Panc1 (cell line): ENCODE measurements around the gene RNF41.

Experiments used
- CTCF ChIP-seq: fragments of 450-650 bp; IDR thresholded peaks from 2 replicates; pipeline ENCODE4 v1.5.1; 2017; ENCODE audit warnings: mild to moderate bottlenecking
- POLR2AphosphoS5 ChIP-seq: IDR thresholded peaks from 2 replicates; pipeline ENCODE4 v1.6.1; 2012; ENCODE audit warnings: mild to moderate bottlenecking, low read depth, low read length, moderate library complexity
- TF ChIP-seq, protein P1 (sequence below), 2 experiments: IDR thresholded peaks; 2 replicates each; pipeline ENCODE4 v1.6.1; 2011 to 2012; ENCODE audit warnings: low read depth in 2 of 2, control low read depth in 1 of 2, low read length in 1 of 2, mild to moderate bottlenecking in 1 of 2, moderate library complexity in 1 of 2; ENCODE audit not compliant: insufficient read depth in 1 of 2

DNA sequence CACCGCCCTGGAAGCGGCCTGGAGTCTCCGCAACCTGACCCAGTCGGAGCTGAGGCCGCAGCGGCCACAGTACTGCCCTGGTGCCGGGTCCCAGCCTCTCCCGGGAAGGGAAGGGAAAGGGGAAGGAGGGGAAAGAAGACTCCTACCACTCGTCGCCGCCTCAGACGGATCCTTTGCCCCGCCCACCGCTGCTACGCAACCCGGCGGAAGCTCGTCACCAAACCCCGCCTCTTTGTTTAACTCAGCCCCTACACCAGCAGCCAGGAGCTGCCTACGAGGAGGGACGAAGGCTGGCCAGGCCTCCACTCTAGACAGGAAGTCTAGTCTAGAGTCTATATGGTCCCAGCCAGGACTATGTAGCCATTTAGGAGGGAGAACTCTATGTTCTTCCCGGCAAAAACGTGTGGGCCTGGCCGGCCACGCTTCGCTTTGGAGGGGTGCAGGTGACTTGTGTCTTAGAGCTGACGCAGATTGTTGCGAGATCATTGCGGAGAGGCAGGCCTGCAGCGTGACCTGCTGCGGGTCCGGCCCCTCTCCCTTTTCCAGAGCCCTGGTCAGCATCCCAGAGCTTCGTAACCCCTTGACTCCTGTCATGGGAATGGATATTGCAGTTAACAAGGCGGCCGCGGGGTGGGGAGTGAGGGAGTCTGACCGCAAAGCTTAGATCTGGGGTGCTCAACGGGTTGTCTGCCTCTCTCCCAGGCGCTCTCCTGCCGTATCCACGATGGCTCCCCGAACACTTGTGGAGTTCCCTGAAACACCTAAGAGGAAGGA lies at the start of gene RNF41:
- no peak for TF ChIP-seq CTCF
- TF ChIP-seq, protein P1, sequence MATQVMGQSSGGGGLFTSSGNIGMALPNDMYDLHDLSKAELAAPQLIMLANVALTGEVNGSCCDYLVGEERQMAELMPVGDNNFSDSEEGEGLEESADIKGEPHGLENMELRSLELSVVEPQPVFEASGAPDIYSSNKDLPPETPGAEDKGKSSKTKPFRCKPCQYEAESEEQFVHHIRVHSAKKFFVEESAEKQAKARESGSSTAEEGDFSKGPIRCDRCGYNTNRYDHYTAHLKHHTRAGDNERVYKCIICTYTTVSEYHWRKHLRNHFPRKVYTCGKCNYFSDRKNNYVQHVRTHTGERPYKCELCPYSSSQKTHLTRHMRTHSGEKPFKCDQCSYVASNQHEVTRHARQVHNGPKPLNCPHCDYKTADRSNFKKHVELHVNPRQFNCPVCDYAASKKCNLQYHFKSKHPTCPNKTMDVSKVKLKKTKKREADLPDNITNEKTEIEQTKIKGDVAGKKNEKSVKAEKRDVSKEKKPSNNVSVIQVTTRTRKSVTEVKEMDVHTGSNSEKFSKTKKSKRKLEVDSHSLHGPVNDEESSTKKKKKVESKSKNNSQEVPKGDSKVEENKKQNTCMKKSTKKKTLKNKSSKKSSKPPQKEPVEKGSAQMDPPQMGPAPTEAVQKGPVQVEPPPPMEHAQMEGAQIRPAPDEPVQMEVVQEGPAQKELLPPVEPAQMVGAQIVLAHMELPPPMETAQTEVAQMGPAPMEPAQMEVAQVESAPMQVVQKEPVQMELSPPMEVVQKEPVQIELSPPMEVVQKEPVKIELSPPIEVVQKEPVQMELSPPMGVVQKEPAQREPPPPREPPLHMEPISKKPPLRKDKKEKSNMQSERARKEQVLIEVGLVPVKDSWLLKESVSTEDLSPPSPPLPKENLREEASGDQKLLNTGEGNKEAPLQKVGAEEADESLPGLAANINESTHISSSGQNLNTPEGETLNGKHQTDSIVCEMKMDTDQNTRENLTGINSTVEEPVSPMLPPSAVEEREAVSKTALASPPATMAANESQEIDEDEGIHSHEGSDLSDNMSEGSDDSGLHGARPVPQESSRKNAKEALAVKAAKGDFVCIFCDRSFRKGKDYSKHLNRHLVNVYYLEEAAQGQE (IDR thresholded peaks at IDR 0.05; ENCODE audit: insufficient read depth in 1 of 2, low read depth in 2 of 2, low read length in 1 of 2) = no peak
- TF ChIP-seq POLR2AphosphoS5 = peak; percentile 91
